ENCODE measurements around the gene SLC12A4.

SLC12A4 gene

DNA sequence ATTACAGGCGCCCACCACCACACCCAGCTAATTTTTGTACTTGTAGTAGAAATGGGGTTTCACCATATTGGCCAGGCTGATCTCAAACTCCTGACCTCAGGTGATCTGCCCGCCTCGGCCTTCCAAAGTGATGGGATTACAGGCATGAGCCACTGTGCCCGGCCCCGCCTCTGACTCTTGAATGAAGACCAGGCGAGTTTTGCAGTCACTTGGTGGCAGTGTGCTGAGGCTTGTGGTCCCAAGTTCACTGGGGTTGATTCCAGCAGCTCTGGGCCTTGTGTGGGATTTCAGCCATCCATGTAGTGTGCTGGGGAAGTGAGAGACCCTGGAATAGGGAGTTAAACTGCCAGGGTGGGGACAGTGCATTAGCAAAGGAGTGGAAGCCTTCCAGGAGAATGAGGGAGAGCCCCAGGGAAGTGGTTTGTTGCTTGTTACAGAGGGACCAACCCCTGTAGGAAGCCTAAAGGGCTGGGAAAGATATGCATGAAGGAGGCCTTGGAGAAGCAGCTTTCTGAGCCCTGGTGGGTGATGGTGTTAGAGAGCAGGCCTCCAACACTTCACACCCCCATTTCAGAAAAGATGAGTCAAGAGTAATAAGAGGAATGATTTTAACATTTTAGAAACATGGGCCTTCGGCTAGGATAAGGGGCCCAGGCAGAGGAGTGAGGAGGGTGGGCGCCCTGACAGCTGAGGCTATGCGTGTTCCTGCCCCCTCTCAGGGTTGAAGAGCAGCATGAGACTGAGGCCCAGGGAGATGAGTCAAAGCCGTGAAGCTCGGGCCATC is 60.8 kb downstream of the SLC12A4 start:
- H3K4me1 ChIP-seq (ENCODE audit: control insufficient read depth, insufficient read depth, low read length, poor library complexity, severe bottlenecking): no peaks in the 10 kb centered on the region
- H3K27ac ChIP-seq (ENCODE audit: low read depth, low read length, severe bottlenecking): no peak overlapping the region
- 91 to 94% methylated on average over 10 of the region's 11 CpGs for WGBS, 2 experiments (ENCODE audit: insufficient coverage in 2 of 2)
- no peaks in the 10 kb centered on the region for H3K9me3 ChIP-seq (ENCODE audit: control insufficient read depth, low read length)
- H3K4me3 ChIP-seq (ENCODE audit: extremely low read depth, insufficient read depth, low read length, poor library complexity, severe bottlenecking): no peak overlapping the region
- H3K36me3 ChIP-seq (ENCODE audit: control insufficient read depth, insufficient read depth, low read length): peaks cover 44% of the 10 kb centered on the region

DNA sequence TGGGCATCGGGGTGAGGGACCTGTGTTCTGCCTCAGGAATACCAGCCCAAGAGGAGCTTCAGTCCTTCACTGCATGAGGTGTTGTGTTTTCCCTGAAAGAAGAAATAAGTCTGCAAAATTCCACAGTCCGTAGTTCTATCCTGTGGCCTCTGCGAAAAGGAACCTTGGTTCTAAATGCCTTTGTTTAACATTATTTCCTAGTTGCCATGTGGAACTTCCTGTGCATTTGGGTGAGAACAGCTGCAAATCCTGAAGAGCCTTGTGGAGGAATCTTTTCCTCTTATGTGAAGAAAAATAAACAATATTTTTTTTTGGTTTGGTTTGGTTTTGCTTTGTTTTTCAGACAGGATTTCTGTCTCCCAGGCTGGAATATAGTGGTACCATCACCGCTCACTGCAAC is 65.6 kb downstream of the SLC12A4 start:
- Histone ChIP-seq H3K4me1 (ENCODE audit: control insufficient read depth, insufficient read depth, low read length, poor library complexity, severe bottlenecking) (peaks cover 3% of the 10 kb centered on the region), H3K4me3 (ENCODE audit: extremely low read depth, insufficient read depth, low read length, poor library complexity, severe bottlenecking) (no peak overlapping the region), H3K36me3 (ENCODE audit: control insufficient read depth, insufficient read depth, low read length) (peaks cover 20% of the 10 kb centered on the region), H3K27ac (ENCODE audit: low read depth, low read length, severe bottlenecking) (peak overlapping the region; percentile 1), H3K9me3 (ENCODE audit: control insufficient read depth, low read length) (no peaks in the 10 kb centered on the region)
- WGBS, 2 experiments (ENCODE audit: insufficient coverage in 2 of 2): 97 to 100% methylated on average over 3 to 4 of the region's 4 CpGs

DNA sequence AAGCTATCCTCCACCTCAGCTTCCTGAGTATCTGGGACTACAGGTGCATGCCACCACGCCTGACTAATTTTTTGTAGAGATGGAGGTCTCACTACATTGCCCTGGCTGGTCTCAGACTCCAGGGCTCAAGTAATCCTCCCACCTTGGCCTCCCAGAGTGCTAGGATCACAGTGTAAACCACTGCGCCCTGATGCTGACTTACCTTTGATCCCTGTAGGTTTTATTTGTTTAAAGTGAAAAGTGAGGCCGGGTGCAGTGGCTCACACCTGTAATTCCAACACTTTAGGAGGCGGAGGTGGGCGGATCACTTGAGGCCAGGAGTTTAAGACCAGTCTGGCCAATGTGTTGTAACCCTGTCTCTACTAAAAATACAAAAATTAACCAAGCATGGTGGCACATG is 66.7 kb downstream of the SLC12A4 start:
- Histone ChIP-seq H3K36me3 (ENCODE audit: control insufficient read depth, insufficient read depth, low read length) (peaks cover 23% of the 10 kb centered on the region), H3K4me1 (ENCODE audit: control insufficient read depth, insufficient read depth, low read length, poor library complexity, severe bottlenecking) (peaks cover 3% of the 10 kb centered on the region), H3K27ac (ENCODE audit: low read depth, low read length, severe bottlenecking) (no peak overlapping the region), H3K4me3 (ENCODE audit: extremely low read depth, insufficient read depth, low read length, poor library complexity, severe bottlenecking) (no peak overlapping the region), H3K9me3 (ENCODE audit: control insufficient read depth, low read length) (no peaks in the 10 kb centered on the region)
- WGBS, 2 experiments (ENCODE audit: insufficient coverage in 2 of 2): 83 to 100% methylated on average over 1 to 2 of the region's 5 CpGs

DNA sequence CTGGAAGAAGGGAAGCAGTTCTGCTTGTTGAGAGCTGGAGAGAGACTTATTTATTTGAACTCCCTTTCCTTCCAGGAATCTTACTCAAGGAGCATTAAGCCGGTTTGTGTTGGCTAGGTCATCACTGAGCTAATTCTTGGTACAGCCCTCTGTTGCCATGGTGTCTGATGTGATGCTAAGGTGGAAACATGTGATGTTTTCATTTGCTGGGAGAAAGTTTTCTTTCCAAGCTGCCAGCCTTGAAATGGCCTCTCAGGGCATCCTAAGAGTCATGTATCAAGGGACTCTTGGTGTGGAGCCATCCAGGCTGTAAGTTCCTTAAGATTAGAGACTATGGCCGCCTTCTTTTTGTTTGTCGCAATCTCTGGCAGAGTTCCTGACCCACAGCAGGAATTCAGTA is 71.2 kb downstream of the SLC12A4 start:
- 94 to 100% methylated on average over 2 of the region's 3 CpGs for WGBS, 2 experiments (ENCODE audit: insufficient coverage in 2 of 2)
- H3K9me3 ChIP-seq (ENCODE audit: control insufficient read depth, low read length): no peaks in the 10 kb centered on the region
- peaks cover 8% of the 10 kb centered on the region for H3K4me1 ChIP-seq (ENCODE audit: control insufficient read depth, insufficient read depth, low read length, poor library complexity, severe bottlenecking)
- no peak overlapping the region for H3K4me3 ChIP-seq (ENCODE audit: extremely low read depth, insufficient read depth, low read length, poor library complexity, severe bottlenecking)
- H3K27ac ChIP-seq (ENCODE audit: low read depth, low read length, severe bottlenecking): no peak overlapping the region
- peaks cover 8% of the 10 kb centered on the region for H3K36me3 ChIP-seq (ENCODE audit: control insufficient read depth, insufficient read depth, low read length)

DNA sequence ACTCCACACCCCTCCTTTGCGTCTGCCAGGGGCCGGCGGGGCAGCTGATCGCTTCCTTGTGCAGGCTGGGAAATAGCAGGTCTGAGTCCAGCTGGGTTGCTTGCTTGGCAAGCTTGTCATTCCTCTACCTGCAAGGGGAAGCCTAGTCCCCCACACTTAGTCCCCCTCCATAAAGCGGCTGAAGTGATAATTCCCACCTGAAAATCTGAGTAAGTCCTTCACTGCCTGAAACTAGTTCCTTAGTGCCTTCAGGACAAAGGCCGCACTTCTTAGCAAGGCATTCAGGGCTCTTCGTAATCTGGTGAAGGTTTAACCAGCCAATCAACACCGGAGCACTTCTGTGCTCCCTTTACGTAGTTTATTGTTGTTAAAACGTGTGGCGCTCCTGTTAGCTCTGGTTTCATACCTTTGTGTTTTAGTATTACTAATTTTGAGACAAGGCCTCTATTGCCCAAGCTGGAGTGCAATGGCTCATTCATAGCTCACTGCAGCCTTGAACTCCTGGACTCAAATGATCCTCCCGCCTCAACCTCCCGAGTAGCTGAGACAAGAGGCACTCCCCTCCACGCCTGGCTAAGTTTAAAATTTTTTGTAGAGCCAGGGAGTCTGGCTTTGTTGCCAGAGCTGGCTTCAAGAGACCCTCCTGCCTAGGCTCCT is 74.6 kb downstream of the SLC12A4 start:
- peaks cover 4% of the 10 kb centered on the region for H3K36me3 ChIP-seq (ENCODE audit: control insufficient read depth, insufficient read depth, low read length)
- H3K27ac ChIP-seq (ENCODE audit: low read depth, low read length, severe bottlenecking): peak overlapping the region; percentile 89
- WGBS, 2 experiments (ENCODE audit: insufficient coverage in 2 of 2): 55 to 64% methylated on average over 8 to 9 of the region's 14 CpGs
- no peaks in the 10 kb centered on the region for H3K9me3 ChIP-seq (ENCODE audit: control insufficient read depth, low read length)
- H3K4me3 ChIP-seq (ENCODE audit: extremely low read depth, insufficient read depth, low read length, poor library complexity, severe bottlenecking): peak overlapping the region; percentile 93
- peaks cover 6% of the 10 kb centered on the region for H3K4me1 ChIP-seq (ENCODE audit: control insufficient read depth, insufficient read depth, low read length, poor library complexity, severe bottlenecking)
